A549 (cell line): Measurements from ENCODE around the gene AMN. TPM values are rescaled to one million over a fixed set of nuclear protein-coding genes. Genes with fewer than 3 reads are reported as not detected.
"Not testable (repeated sequence)": the region's sequence is repeated elsewhere in the genome, so short reads cannot be mapped to it uniquely, and the experiment has no call there.

Experiments
- ATAC-seq, 2 experiments: fragments of 200-7000 bp in 1 of 2; fragments of >200 bp in 1 of 2; cut with Nextera tagmentation in 1 of 2; cut with Tn5 transposase in 1 of 2; 3 replicates each; pipeline versions ENCODE4 v1.8.0 to v1.9.1; 2018 to 2020; ENCODE audit warnings: mild to moderate bottlenecking in 1 of 2, moderate library complexity in 1 of 2
- CTCF ChIA-PET: fragments of 300-600 bp; sonication (Branson Sonifier 250); formaldehyde crosslinking; extraction: SDS; loops from one replicate; lab custom pipeline; 2021; ENCODE audit warnings: antibody characterized with exemption, inconsistent platforms; lab: Yijun Ruan, JAX
- POLR2A ChIA-PET: fragments of 350-600 bp; formaldehyde crosslinking; extraction: SDS; loops from one replicate; lab custom pipeline; 2021; ENCODE audit warnings: antibody characterized with exemption, inconsistent platforms; lab: Yijun Ruan, JAX
- DNase-seq, 2 experiments: peaks; one replicate each; pipeline versions ENCODE4 v3.0.0 to v3.0.0-alpha.2; 2011 to 2016; ENCODE audit warnings: low read depth in 1 of 2, low spot score in 1 of 2
- FAIRE-seq: peaks from 2 replicates; lab custom pipeline; 2011; peaks lifted over from hg19 to GRCh38; lab: Jason Lieb, UNC
- H3K27ac ChIP-seq, 2 experiments: fragments of >200 bp; sonication (Bioruptor Twin); formaldehyde crosslinking; 3 replicates each; pipeline ENCODE4 v1.5.1; 2016 to 2017
- H3K4me1 ChIP-seq: fragments of >200 bp; sonication (Bioruptor Twin); formaldehyde crosslinking; 3 replicates; pipeline ENCODE4 v1.6.1; 2016
- H3K4me2 ChIP-seq: fragments of >200 bp; sonication (Bioruptor Twin); formaldehyde crosslinking; 3 replicates; pipeline ENCODE4 v1.6.1; 2016
- H3K4me3 ChIP-seq: fragments of >200 bp; sonication (Bioruptor Twin); formaldehyde crosslinking; 3 replicates; pipeline ENCODE4 v1.5.1; 2016
- H3K9me3 ChIP-seq: fragments of >200 bp; sonication (Bioruptor Twin); formaldehyde crosslinking; 3 replicates; pipeline ENCODE4 v1.6.1; 2016
- ATOH8 ChIP-seq: fragments of 250-450 bp; sonication (Bioruptor Pico); IDR thresholded peaks from 2 replicates; pipeline ENCODE4 v1.5.0; 2020; ENCODE audit warnings: low read depth, mild to moderate bottlenecking, moderate library complexity
- BHLHE40 ChIP-seq: IDR thresholded peaks from 2 replicates; pipeline ENCODE4 v1.6.1; 2012; ENCODE audit warnings: low read depth, low read length, inconsistent platforms
- CHD2 ChIP-seq: fragments of 150-350 bp; IDR thresholded peaks from 2 replicates; pipeline ENCODE4 v1.6.1; 2014; ENCODE audit warnings: low read length; ENCODE audit not compliant: partially characterized antibody
- E2F6 ChIP-seq: IDR thresholded peaks from 2 replicates; pipeline ENCODE4 v1.6.1; 2012; ENCODE audit warnings: low read depth, borderline replicate concordance
- EHMT2 ChIP-seq: fragments of 200-600 bp; sonication (generic); IDR thresholded peaks from 2 replicates; pipeline ENCODE4 v1.6.1; 2016; ENCODE audit warnings: antibody characterized with exemption, low read depth, mild to moderate bottlenecking, moderate library complexity
- FOSL2 ChIP-seq, 2 experiments: fragments of 450-650 bp in 1 of 2; fragments of >200 bp in 1 of 2; sonication (Bioruptor Twin) in 1 of 2; formaldehyde crosslinking; IDR thresholded peaks; 2 replicates each; pipeline versions ENCODE4 v1.5.0 to v1.6.1; 2016 to 2020; ENCODE audit warnings: mild to moderate bottlenecking in 1 of 2, moderate library complexity in 1 of 2
- MAFK ChIP-seq: fragments of 450-650 bp; IDR thresholded peaks from 2 replicates; pipeline ENCODE4 v1.6.1; 2014; ENCODE audit not compliant: partially characterized antibody
- MYC ChIP-seq: IDR thresholded peaks from 2 replicates; pipeline ENCODE4 v1.6.1; 2012; ENCODE audit warnings: mild to moderate bottlenecking, inconsistent platforms, low read length, improper control_type of control experiment, borderline replicate concordance
- PHF8 ChIP-seq: fragments of 200-600 bp; sonication (generic); IDR thresholded peaks from 2 replicates; pipeline ENCODE4 v1.6.1; 2016; ENCODE audit warnings: low read depth, mild to moderate bottlenecking, antibody characterized with exemption, moderate library complexity, borderline replicate concordance
- SREBF2 ChIP-seq: fragments of 450-650 bp; IDR thresholded peaks from 2 replicates; pipeline ENCODE4 v1.6.1; 2014; ENCODE audit warnings: mild to moderate bottlenecking, moderate library complexity
- USF2 ChIP-seq: fragments of 450-650 bp; IDR thresholded peaks from 2 replicates; pipeline ENCODE4 v1.6.1; 2014; ENCODE audit warnings: antibody characterized with exemption
- ZC3H11A ChIP-seq: fragments of 450-650 bp; IDR thresholded peaks from 2 replicates; pipeline ENCODE4 v1.6.1; 2014; ENCODE audit warnings: antibody characterized with exemption, mild to moderate bottlenecking
- ZNF302 ChIP-seq: fragments of 250-450 bp; sonication (Bioruptor Pico); IDR thresholded peaks from 2 replicates; pipeline ENCODE4 v1.9.0; 2021; ENCODE audit warnings: inconsistent platforms, mild to moderate bottlenecking, moderate library complexity
- ZSCAN20 ChIP-seq: fragments of 250-450 bp; sonication (Bioruptor Pico); IDR thresholded peaks from 2 replicates; pipeline ENCODE4 v1.8.0; 2022; ENCODE audit warnings: mild to moderate bottlenecking, moderate library complexity
- WGBS: methylation state at CpG from one replicate; pipeline ENCODE4 v1.1.6; 2017; ENCODE audit errors: missing lambda C conversion rate; 5-methylcytosine and 5-hydroxymethylcytosine counted together
- polyA plus RNA-seq, 4 experiments: library from polyadenylated mRNA; depleted of rRNA in 3 of 4; stranded (reverse); fragments of >200 nt; fragmentation: RNase III in 1 of 4; extraction: RNeasy Plus Mini Kit Qiagen cat#74134 plus additional on column Dnase treatment in 1 of 4; gene quantifications; 2 replicates in 3 of 4; 3 replicates in 1 of 4; pipeline ENCODE4 v1.2.3, GENCODE V29; 2011 to 2017
- TF ChIP-seq, protein P1 (sequence below): fragments of 150-350 bp; IDR thresholded peaks from 2 replicates; pipeline ENCODE4 v1.6.1; 2014; ENCODE audit warnings: low read depth, mild to moderate bottlenecking, low read length
- TF ChIP-seq, protein P2 (sequence below): fragments of 250-450 bp; sonication (Bioruptor Pico); IDR thresholded peaks from 2 replicates; pipeline ENCODE4 v1.5.0; 2021; ENCODE audit warnings: mild to moderate bottlenecking, moderate library complexity, borderline replicate concordance
- TF ChIP-seq, protein P3 (sequence below): fragments of >200 bp; sonication (Bioruptor Twin); formaldehyde crosslinking; IDR thresholded peaks from 2 replicates; pipeline ENCODE4 v1.6.1; 2016

The AMN gene
- polyA plus RNA-seq, 2 of the 4 experiments (the other 2 are of a cell fraction): 0.25 to 0.58 TPM

DNA sequence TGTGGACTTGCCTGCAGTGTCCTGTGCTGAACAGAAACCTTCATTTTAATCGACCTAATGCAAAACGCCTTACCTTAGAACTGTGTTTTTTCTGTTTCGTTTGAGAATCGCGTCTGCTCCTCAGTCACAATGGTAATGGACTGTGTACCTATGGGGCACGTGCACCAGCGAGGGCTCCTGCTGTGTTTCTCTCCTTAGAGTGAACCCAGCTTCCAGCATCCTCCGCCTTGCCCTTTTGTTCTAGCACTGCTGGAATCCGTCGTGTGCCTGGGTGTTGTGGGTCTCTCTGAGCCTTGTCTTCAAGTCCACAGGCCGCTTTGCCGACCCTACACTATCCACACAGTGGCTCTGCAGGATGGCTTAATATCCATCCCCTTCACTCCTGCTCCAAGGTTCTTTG is 3.6 kb downstream of the AMN start:
- Histone ChIP-seq H3K9me3 (no peaks in the 10 kb centered on the region), H3K4me3 (no peak overlapping the region), H3K4me2 (no peak overlapping the region), H3K4me1 (peaks cover 8% of the 10 kb centered on the region), H3K27ac (no peak overlapping the region)
- ATAC-seq (no peak), DNase-seq (no peak), FAIRE-seq (no peak)
- CTCF ChIA-PET: no interaction called here
- 77% methylated on average over 12 of the region's 12 CpGs for WGBS
- TF ChIP-seq PHF8 (no peak), FOSL2 (IDR thresholded peaks at IDR 0.05) (no peak), FOSL2 (CRISPR knock-in tag; IDR thresholded peaks at IDR 0.05) (no peak), USF2 (no peak), ATOH8 (CRISPR knock-in tag) (no peak), MYC (no peak), MAFK (no peak), EHMT2 (no peak), SREBF2 (no peak), ZSCAN20 (CRISPR knock-in tag) (no peak), ZC3H11A (no peak), BHLHE40 (no peak), ZNF302 (no peak), E2F6 (no peak), CHD2 (no peak)
- TF ChIP-seq, protein P1, sequence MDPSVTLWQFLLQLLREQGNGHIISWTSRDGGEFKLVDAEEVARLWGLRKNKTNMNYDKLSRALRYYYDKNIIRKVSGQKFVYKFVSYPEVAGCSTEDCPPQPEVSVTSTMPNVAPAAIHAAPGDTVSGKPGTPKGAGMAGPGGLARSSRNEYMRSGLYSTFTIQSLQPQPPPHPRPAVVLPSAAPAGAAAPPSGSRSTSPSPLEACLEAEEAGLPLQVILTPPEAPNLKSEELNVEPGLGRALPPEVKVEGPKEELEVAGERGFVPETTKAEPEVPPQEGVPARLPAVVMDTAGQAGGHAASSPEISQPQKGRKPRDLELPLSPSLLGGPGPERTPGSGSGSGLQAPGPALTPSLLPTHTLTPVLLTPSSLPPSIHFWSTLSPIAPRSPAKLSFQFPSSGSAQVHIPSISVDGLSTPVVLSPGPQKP: no peak
- TF ChIP-seq, protein P2, sequence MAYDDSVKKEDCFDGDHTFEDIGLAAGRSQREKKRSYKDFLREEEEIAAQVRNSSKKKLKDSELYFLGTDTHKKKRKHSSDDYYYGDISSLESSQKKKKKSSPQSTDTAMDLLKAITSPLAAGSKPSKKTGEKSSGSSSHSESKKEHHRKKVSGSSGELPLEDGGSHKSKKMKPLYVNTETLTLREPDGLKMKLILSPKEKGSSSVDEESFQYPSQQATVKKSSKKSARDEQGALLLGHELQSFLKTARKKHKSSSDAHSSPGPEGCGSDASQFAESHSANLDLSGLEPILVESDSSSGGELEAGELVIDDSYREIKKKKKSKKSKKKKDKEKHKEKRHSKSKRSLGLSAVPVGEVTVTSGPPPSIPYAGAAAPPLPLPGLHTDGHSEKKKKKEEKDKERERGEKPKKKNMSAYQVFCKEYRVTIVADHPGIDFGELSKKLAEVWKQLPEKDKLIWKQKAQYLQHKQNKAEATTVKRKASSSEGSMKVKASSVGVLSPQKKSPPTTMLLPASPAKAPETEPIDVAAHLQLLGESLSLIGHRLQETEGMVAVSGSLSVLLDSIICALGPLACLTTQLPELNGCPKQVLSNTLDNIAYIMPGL (CRISPR knock-in tag): no peak
- TF ChIP-seq, protein P3, sequence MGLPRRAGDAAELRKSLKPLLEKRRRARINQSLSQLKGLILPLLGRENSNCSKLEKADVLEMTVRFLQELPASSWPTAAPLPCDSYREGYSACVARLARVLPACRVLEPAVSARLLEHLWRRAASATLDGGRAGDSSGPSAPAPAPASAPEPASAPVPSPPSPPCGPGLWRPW: no peak
- POLR2A ChIA-PET: no interaction called here

DNA sequence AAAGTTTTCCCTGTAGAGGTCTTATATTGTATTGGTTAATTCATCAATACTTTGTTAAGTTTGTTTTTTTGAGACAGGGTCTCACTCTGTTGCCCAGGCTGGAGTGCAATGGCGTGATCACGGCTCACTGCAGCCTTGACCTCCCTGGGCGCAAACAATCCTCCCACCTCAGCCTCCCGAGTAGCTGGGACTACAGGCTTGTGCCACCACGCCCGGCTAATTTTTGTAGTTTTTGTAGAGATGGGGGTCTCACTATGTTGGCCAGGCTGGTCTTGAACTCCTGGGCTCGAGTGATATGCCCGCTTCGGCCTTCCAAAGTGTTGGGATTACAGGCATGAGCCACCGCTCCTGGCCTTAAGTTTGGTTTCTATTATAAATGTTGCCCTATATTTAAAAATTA is 4.4 kb downstream of the AMN start:
- 83% methylated on average over 10 of the region's 10 CpGs for WGBS
- CTCF ChIA-PET: interaction anchor here (1.0 kb wide), 1 partner anchor 29 kb away, joined by 3 read pairs; no protein-coding TSS in a partner anchor
- not testable (repeated sequence) for ATAC-seq

More for the DNA sequence above, 4.4 kb downstream of the AMN start:
- H3K4me1 ChIP-seq, FAIRE-seq, DNase-seq, H3K4me3 ChIP-seq, H3K4me2 ChIP-seq, H3K27ac ChIP-seq, POLR2A ChIA-PET, H3K9me3 ChIP-seq: not testable (repeated sequence)
